Muscle of arm (tissue), 12 donors: ENCODE data around the gene TBC1D14. TPM values are rescaled to one million over a fixed set of nuclear protein-coding genes. Genes with fewer than 3 reads are reported as not detected.
"Not testable (repeated sequence)": the region's sequence is repeated elsewhere in the genome, so short reads cannot be mapped to it uniquely, and the experiment has no call there.

Source experiments
- DNase-seq: peaks from one replicate; pipeline ENCODE4 v3.0.0-alpha.2; 2013
- polyA plus RNA-seq, 12 donors: library from polyadenylated mRNA; unstranded; fragments of 120-200 nt; gene quantifications; one replicate each; pipeline ENCODE4 v1.2.1, GENCODE V29; 2013; ENCODE audit not compliant: insufficient read length in 12 of 12

The TBC1D14 gene
- polyA plus RNA-seq, 12 donors: 25.9 to 44.0 (median 41.0) TPM; not detected in 1

- no peak for DNase-seq
These were observed 167.1 kb downstream of the TBC1D14 start for GRCh38 chr4:7076696-7077082.

- DNase-seq: no peak
These were observed 167.7 kb downstream of the TBC1D14 start for GRCh38 chr4:7077371-7077770.

- DNase-seq: no peak
These were observed 168.4 kb downstream of the TBC1D14 start for GRCh38 chr4:7078025-7078424.

- not testable (repeated sequence) for DNase-seq
These were observed 169.9 kb downstream of the TBC1D14 start for GRCh38 chr4:7079483-7079882.

- not testable (repeated sequence) for DNase-seq
These were observed 170.3 kb downstream of the TBC1D14 start for GRCh38 chr4:7079909-7080308.

Other genes with a start within 250 kb of the TBC1D14 start
- gene S100P, start 215.9 kb upstream of the TBC1D14 start, polyA plus RNA-seq: 1 to 10 TPM in 9 of 12 donors, under 1 TPM in 1, not detected in 2; 0.93 to 5.5 (median 1.6) TPM
- 10 to 100 TPM in 11 of 12 donors, not detected in 1; 50.4 to 76.4 (median 58.7) TPM for gene MRFAP1L1, start 200.0 kb upstream of the TBC1D14 start, polyA plus RNA-seq
- 10 to 100 TPM in 2 of 12 donors, 1 to 10 TPM in 9, not detected in 1; 6.0 to 13.6 (median 7.5) TPM for gene BLOC1S4, start 193.7 kb upstream of the TBC1D14 start, polyA plus RNA-seq
- 10 to 100 TPM in 11 of 12 donors, not detected in 1; 18.7 to 25.5 (median 23.3) TPM for gene KIAA0232, start 127.1 kb upstream of the TBC1D14 start, polyA plus RNA-seq
- 10 to 100 TPM in 11 of 12 donors, not detected in 1; 14.0 to 27.5 (median 18.8) TPM for gene TADA2B, start 133.5 kb downstream of the TBC1D14 start, polyA plus RNA-seq
- gene GRPEL1, start 158.2 kb downstream of the TBC1D14 start, polyA plus RNA-seq: 10 to 100 TPM in 11 of 12 donors, not detected in 1; 26.6 to 60.8 (median 31.0) TPM